Measurements from ENCODE around the gene PTPRR.

The PTPRR gene

DNA sequence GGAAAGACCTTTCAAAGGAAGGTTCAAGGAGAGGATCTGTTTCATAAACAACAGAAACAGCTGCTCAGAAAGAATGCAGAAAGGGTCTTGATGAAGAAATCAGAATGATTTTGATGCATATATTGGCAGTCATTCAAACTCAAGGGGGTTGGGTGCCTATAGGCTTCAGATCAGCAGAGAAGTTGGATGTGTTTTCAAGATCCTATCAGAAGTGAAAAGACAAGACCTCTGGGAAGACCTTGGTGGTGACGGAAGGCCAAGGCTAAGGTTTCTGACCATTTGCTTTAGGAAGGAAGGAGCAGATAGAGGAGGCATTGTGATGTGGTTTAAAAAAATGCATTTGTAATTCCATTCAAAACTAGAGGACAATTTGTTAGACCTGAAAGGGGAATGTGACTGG is 268.1 kb downstream of the PTPRR start:
- no peak for DNase-seq

DNA sequence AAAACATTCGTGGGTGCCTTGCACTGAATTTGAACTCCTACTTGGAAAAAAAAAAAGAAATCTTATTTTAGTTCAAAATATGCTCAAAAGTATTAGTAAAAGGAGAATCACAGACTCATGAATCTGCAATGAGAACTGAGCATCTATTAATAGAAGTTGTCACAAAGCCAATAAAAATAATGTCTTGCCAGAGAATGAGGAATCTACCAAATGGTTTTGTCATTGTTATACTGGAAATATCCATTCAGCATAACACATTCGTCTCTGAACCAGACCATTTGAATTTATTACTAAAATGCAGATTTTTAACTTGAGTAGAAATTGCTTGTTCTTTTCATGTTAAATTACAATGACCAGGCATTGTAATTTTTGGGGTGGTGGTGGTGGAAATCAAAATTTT is 271.7 kb downstream of the PTPRR start:
- DNase-seq, result no peak

DNA sequence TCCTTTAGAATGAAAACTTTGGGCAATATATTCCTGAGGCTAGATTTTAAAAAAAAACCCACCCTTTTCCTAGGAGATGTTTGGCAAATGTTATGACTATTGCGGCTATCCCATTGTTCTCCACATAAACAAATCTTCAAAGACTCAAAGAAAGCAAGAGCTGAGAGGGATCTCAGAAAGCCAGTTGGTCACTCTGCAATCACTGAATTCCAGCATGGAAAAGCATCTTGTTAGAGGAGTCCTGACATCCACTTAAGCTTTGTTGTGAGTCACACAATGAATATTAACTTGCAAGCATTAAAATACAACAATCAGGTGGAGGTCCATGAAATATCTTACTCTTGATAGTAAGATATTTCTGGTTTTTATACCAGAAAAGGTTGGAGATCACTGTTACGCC is 272.3 kb downstream of the PTPRR start:
- DNase-seq, result no peak

DNA sequence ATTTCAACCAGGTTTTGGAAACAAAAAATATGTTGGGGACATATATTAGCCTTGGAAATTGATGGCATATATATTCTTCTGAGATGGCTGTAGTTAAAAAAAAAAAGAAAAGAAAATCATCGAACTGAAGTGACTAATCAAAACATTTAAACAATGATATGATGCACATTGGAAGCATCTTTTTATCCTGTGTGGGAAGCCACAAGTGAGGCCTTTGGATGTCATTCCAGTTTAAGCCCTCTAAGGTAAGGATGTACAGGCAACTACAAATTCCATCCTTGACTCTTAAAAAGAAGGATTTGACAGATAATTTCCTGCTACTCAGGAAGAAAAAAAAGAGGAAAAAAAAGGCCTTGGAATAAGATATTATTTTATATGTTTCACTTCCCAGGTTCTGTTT is 273.7 kb downstream of the PTPRR start:
- DNase-seq, result no peak

DNA sequence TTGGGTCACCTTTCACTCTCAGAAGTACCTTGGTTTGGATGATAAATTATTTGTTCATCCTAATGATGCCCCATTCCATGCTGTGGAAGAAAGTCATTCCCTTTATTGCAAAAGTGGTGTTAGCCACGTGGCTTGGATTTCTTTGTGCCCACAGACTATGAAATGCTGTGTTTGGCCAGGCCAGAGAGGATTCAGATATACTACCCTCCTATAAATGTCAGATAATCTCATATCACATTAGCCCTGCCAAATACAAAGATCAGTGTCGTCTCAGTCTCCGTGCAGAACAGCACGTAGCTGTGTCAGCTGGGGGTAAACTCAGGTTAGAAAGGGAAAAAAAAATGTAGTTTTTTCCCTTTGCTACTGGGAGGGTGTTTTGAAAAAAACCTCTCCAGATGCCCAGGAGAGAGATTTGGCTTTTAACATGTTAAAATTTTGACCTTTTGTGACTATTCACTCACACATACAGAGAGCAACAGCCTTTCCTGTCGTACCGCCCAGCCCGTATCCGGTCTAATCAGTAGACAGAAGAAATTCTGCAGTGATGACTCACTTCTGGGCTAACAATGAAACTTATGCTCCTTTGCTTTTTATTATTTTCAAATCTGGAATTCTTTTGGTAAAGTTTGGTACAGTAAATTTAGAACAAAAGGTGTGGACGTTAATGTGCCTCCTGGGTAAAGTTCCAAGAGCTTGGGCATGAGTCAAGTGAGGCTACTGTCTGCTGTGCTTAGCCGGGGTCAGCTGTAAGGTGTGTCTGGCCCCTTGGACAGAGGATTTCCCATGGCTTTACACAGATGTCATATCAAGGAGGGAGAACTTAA is 274.8 kb downstream of the PTPRR start:
- no peak for DNase-seq

DNA sequence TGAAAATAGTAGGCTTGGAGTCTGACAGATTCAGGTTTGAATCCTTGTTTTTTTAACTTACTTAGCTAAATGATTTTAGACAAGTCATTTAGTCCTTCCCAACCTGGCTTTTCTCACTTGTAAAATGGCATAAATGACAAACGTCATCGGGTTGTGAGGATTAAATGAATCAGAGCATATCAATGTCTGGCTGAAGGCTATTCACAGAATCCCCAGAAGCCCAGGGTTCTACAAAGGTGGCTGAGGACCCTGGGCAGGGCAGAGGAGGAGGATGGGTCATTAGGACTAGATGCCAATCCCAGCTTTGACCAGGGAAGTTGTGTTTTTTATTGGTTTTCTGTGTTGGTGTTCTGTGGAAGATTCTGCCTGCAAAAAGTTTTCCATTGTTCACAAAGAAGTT is 275.7 kb downstream of the PTPRR start:
- DNase-seq, result no peak

DNA sequence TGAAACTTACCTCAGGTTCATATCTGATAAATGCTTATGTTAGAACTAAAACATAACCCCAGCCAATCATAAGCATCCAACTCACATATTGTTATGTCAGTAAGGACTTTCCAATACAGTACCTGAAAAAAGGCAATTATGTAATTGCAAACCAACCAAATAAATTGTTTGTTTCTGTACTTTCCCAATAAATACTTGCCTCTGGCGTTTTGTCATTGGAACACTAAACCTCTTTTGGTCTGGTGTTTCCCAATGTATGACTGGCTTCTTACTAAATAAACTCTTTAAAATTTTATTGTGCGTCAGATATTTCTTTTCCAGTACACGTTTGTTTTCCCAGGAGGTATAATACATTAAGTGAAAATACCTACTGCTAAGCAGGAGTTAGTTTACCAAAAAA is 276.6 kb downstream of the PTPRR start:
- DNase-seq, result no peak

DNA sequence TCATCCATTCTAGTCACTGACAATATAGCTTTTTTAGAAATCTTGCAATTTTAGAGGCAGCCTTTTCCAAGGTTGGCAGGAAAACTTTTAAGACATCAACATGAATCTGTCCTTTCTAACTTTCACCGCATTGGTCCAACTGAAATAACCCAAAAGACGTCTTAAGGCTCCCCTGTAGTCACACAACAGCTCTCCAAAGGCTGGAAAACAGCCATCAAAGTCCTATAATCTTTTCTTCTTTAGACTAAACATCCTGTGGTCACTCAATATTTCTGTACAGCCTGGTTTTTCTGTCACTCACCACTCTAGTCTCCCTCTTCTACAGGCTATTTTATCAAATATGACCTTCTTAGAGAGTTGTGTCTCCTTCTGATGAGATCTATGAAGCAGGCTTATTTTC is 278.8 kb downstream of the PTPRR start:
- no peak for DNase-seq

DNA sequence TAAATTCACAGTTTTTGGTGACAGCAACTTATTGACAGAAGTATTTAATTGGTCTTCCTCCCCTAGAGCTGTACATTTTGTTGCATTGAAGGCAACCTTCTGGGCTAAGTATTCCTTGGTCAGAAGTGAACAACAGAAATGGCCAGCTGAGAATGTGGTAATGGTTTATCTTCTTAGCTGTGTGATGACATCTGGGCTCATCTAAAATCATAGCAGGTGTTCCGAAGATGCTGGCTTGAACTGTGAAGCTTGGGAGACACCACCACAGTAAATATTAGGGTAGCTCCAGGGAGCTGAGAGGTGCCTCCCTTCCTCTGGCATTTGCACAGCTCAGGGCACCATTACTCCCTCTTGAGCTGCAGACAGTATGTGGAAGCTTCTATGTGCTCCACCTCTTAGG is 279.6 kb downstream of the PTPRR start:
- no peak for DNase-seq

DNA sequence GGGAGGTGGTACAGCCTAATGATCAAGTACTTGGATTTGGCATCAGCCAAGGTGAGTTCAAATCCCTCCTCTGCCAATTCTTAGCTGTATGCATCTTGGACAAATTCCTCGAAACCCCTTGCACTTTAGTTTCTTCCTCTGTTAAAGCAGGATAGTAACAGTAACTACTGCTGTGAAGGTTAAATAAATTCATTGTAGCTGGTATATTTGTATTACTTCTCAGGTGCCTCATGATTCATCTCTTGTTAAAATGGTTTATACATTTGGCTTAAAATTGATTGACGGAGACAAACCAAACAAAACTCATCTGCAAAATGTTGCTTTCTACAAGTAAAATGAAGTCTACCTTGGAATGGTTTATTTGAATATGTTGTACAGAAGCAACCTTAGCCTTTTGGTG is 281.0 kb downstream of the PTPRR start:
- DNase-seq, result no peak

DNA sequence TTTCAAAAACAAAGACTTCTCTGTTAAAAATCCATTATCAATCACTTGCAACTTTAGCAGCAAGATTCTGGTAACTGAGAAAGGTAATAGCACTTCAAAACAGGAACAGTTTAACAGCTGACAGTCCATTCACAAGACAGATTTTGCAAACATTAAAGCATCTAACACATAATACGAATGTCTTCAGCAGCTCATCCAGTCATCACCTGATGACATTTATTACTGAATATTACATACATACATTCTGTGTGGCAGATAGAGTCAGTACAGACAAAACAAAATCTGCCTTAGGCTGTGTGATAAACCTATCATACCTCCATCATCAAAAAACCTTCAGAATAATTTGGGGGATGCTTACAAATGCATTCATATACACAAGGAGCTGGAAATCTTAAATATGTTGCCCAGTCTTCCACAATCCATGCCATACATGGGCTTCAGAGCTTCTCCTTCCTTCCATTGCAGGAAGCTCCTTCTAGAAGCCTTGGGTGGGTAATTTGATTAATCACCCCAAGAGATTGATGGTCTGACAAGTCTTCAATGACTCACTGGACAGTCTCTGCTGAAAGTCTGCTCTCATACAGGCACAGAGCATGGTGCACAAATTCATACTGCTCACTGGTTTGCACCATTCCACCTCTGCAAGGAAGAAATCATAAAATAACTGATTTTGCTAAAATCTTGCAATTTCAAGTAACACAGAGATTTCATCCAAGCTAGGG is 281.7 kb downstream of the PTPRR start:
- DNase-seq, result no peak

DNA sequence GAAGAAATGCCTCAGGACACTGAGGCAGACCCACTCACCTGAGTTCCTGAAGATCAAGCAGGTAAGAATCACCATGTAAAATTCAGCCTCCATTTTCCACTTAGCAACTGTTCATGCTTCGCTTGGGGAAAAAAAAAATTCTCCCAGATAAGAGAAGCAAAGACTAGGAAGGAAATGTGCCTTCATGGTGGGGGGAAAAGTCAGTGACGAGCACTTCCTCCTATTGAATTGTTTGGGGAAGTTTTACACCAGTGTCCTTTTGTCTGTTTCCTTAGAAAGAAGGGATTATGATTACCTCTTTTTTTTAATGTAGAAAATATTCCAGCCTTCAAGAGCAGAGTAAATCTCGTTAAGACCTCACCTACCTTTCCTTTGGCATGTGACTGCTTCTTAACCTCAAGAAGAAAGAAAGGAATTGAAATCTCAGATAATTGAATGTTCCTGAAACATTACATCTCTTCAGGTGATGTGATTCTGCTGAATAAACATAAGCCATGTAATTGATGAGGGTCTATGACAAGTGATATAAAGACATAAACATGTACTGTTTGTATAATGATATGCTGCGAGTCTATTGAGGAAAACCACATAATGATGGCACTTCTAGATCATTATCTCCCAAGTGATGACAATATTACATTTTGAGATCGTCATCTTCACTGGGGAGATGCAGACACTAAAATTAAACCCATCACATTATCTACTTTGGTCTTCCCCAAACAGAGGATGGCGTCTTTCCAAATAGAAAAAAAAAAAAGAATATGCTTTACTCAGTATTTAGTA is 283.0 kb downstream of the PTPRR start, which contains the start of gene PTPRB:
Gene PTPRB, minus strand, starts transcription at position 127 of the 783 bp plus-strand sequence. Its CDS starts 34 bp downstream, at position 93.
- no peak for DNase-seq

DNA sequence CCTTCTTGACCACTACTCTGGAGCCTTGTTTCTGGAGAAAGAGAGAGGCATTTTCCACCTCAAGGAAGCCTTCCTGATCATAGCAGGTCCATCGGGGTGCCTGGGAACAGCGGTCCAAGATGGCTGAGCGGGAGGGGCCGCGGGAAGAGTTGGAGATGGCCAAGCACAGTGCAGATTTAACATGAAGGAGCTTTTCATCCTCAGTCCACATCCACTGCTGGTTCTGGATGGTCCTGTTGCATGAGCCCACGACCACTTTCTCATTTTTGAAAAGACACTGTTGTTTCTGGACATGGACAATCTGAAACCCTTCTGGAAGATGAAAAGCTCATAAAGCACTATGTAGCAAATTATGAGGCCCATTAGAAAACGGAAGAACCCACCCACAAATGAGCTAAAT is 284.8 kb downstream of the PTPRR start:
- DNase-seq, result no peak

DNA sequence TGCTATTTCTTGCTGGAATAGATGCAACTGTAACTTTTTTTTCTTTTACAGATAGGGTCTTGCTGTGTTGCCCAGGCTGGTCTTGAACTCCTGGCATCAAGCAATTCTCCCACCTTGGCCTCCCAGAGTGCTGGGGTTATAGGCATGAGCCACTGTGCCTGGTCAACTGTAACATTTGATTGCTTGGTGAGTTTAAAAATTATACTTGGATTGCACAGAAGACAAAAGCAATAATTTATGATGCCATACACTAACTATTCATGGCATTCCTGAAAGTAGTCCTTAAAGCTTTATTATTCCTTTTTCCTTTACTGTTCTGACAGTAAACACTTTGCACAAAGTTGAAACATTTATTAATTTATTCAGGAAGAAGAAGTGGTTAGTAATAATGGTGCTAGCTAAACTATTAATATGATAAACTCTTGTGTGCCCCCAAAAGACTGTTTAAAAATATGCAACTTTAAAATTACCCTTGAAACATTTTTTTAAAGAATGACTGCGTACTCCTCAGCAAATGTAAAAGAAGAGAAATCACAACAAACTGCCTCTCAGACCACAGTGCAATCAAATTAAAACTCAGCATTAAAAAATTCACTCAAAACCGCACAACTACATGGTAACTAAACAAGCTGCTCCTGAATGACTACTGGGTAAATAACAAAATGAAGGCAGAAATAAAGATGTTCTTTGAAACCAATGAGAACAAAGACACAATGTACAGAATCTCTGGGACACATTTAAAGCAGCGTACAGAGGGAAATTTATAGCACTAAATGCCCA is 291.6 kb downstream of the PTPRR start:
- no peak for DNase-seq

DNA sequence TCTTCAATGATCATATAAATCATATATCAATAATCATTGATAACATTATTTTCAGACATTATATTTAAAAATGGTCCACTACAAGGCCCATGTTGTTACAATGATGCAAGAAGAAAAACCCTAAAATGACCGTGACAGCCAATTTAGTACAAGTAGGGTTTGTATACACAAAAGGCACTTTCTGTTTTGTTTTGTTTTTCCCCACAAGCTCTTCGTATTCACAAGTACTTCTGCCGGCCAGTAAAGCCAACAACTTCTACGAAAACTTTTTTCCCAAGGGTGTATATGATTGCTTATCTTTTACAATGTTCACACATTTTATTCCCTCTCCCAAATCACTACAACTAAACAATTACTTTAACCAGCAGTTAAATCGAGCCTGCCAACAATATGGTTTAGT is 292.9 kb downstream of the PTPRR start:
- no peak for DNase-seq

DNA sequence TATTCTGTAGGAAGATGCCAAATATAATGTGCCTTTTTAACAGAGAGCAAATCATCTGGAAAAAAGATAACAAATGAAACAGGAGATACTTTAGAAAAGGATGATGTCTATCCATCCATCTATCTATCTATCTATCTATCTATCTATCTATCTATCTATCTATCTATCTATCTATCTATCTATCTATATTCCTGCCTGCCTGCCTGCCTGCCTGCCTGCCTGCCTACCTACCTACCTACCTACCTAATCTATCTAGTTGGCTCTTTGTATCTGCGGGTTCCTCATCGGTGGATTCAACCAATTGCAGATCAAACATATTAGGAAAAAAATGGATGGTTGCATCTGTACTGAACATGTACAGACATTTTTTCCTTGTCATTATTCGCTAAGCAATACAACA is 294.4 kb downstream of the PTPRR start:
- DNase-seq, result no peak

DNA sequence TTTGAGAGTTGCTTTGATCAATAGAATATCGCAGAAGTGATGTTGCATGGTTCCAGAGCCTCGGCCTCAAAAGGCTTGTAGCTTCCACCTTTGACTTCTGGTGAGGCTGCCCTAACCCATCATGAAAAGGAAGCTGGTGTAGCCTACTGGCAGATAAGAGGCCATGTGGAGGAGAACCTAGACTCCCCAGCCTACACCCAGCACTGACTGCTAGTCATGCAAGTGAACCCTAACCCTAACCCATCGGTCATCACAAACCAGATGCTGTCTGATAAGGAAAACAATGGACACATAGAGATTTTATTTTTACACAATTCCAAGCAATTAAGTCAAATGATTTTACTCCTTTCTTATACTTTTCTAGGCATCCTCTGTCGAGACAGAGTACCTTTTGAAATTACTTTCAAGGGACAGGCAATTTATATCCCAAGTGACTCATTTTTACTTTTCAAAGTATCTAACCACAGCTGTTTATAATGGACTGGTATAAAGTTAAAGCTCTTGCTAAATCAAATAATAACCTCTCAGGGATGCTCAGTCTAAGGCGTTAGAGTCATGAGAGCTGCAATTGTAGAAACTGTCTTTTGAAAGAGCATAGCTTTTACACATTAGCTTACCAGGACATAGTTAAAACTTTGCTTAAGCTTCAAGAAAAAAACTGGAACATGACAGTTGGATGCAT is 300.9 kb downstream of the PTPRR start:
- no peak for DNase-seq

DNA sequence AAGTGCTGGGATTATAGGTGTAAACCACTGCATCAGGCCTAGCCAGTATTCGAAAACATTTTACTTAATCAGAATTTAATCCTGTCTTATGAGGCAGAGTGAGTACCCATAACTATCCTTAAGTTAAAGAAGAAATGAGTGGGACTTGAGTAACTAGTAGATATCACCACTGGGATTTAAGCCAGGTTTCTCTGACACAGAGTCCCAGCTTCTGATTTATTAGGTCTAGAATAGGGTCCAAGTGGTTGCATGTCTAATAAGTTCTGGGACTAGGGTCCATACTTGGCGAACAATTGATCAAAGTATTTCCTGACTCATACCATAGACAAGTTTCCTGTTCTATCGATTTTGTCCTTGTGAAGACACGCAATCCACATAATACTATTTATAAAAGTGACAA is 302.2 kb downstream of the PTPRR start:
- no peak for DNase-seq

DNA sequence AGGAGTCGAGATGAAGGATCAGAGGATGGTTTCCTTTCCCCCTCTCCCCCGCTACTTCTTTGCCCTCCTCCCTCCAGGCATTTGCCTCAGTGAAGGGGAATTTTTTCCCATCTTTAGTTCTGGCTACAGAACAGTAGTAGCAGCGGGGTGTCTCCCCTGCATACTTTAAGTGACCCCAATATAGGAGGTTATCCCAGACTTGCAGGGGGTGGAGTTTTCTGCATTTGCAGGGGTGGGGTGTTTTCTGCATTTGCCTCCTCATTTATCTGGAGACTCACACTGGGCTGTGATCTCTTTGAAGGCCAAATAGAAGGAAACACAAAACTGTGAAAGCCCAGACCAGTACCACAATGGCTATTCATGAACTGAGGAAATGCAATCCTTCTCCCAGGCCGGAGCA is 303.1 kb downstream of the PTPRR start:
- DNase-seq, result no peak

DNA sequence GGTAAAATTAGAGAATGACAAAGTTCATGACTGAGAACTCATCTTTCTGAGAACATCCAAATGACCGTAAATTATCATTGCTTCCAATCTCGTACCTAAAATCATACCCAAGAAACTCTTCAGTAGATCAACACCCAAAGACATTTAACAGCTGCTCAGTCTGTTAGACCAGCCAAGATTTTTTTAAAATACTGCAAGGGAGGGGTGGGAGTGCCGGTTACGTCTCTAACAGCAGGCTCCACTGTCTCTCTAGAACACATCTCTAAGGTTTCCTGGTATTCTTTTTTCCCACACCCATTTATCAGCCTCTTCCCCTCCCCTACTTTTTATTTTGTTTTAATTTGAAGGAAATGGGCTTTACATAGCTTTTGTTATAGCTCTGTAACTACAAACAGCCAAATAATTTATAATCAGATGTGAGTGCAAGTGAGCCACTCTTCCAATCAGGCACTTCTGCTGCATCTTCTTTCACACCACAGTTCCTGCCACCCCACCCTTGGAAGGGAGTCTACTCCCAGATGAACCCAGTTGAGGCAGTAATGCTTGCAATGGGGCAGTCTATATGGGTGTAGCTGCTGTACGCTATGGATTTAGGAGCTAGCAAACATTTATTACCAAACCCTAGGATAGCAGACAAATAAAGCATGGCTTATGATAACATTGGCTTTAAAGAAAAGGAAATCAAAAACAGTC is 305.2 kb downstream of the PTPRR start:
- DNase-seq, result no peak

Measured in anterior cingulate cortex (tissue), 58 donors.